ENCODE results near the gene ABCD4. TPM values are rescaled to one million over a fixed set of nuclear protein-coding genes. Genes with fewer than 3 reads are reported as not detected.

The ABCD4 gene
- total and polyA plus RNA-seq, 9 donors = 33.5 to 54.4 (median 45.8) TPM

DNA sequence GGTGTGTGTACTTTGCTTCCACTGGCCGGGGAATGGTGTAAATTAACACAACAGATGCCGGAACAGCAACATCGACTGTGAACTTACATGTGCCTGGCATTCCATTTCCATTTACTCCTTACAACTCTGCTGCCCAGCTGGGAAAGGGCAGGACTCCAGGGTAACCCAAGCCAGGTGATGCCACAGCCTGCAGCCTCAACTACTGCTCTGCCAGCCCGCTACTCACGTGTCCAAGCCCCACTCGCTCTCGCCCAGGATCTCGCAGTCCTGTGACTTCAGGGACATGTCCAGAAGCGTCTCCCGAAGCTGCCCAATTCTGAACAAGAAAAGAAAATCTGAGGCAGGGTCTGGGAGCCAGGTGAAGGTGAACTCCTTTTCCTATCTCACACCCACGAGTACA, 10.7 kb downstream of the ABCD4 start:
- Histone ChIP-seq H3K4me1 (ENCODE audit: insufficient read depth) (no peaks in the 10 kb centered on the region), H3K4me3 (no peak overlapping the region), H3K36me3 (no peaks in the 10 kb centered on the region), H3K27ac (no peak overlapping the region), H3K9me3 (no peaks in the 10 kb centered on the region), H3K27me3 (no peaks in the 10 kb centered on the region)
- 81 to 92% (median 82%) methylated on average over 11 of the region's 11 CpGs for WGBS, 3 donors
- DNase-seq = no peak
- intact Hi-C loops (cut with DNase I) = no loop called here
- no peak for TF ChIP-seq EP300 (IDR thresholded peaks at IDR 0.05)
- TF ChIP-seq, protein P1, sequence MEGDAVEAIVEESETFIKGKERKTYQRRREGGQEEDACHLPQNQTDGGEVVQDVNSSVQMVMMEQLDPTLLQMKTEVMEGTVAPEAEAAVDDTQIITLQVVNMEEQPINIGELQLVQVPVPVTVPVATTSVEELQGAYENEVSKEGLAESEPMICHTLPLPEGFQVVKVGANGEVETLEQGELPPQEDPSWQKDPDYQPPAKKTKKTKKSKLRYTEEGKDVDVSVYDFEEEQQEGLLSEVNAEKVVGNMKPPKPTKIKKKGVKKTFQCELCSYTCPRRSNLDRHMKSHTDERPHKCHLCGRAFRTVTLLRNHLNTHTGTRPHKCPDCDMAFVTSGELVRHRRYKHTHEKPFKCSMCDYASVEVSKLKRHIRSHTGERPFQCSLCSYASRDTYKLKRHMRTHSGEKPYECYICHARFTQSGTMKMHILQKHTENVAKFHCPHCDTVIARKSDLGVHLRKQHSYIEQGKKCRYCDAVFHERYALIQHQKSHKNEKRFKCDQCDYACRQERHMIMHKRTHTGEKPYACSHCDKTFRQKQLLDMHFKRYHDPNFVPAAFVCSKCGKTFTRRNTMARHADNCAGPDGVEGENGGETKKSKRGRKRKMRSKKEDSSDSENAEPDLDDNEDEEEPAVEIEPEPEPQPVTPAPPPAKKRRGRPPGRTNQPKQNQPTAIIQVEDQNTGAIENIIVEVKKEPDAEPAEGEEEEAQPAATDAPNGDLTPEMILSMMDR (IDR thresholded peaks at IDR 0.05) = no peak
- TF ChIP-seq POLR2A (IDR thresholded peaks at IDR 0.05) = no peak

DNA sequence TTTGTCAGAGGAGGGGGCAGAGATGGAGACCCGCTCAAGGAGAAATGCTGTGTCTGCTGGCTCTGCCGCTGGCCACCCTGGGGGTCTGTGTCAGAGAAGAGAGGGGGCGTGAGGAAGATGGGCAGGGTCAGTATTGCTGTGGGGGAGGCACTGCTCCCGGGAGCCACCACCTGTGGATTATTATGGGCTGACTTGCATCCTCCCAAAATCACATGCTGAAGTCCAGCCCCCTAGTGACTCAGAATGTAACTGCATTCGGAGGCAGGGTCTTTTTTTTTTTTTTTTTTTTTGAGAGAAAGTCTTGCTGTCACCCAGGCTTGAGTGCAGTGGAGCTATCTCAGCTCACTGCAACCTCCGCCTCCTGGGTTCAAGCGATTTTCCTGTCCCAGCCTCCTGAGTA, 12.3 kb downstream of the ABCD4 start:
- H3K27ac ChIP-seq = no peak overlapping the region
- no peaks in the 10 kb centered on the region for H3K4me1 ChIP-seq (ENCODE audit: insufficient read depth)
- H3K27me3 ChIP-seq = no peaks in the 10 kb centered on the region
- 64 to 72% (median 71%) methylated on average over 7 of the region's 7 CpGs for WGBS, 3 donors
- TF ChIP-seq EP300 (IDR thresholded peaks at IDR 0.05) (no peak), POLR2A (IDR thresholded peaks at IDR 0.05) (no peak)
- TF ChIP-seq, protein P1 (IDR thresholded peaks at IDR 0.05) = no peak
- H3K4me3 ChIP-seq = no peak overlapping the region
- intact Hi-C loops (cut with DNase I) = no loop called here
- no peak for DNase-seq
- no peaks in the 10 kb centered on the region for H3K36me3 ChIP-seq
- H3K9me3 ChIP-seq = no peaks in the 10 kb centered on the region

DNA sequence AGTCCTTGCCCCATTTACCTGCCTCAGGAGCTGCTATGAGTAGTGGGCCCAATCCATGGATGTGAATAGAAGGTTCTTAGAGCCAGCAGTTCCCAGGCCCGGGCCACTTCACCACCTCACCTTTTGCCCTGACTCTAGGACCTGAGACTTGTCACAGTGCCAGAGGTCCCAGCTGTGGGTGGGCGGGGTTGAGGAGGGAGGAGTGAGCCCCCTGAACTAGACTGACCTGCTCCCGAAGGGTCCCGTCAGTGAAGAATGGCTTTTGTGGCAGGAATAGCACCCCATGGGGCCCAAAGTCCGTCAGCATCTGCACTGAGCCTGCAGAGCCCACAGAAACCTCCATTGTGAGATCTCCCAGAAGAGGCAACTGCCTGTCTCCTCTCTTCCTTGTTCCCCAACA, 12.9 kb downstream of the ABCD4 start:
- intact Hi-C loops (cut with DNase I) = no loop called here
- H3K36me3 ChIP-seq = no peaks in the 10 kb centered on the region
- no peaks in the 10 kb centered on the region for H3K4me1 ChIP-seq (ENCODE audit: insufficient read depth)

DNA sequence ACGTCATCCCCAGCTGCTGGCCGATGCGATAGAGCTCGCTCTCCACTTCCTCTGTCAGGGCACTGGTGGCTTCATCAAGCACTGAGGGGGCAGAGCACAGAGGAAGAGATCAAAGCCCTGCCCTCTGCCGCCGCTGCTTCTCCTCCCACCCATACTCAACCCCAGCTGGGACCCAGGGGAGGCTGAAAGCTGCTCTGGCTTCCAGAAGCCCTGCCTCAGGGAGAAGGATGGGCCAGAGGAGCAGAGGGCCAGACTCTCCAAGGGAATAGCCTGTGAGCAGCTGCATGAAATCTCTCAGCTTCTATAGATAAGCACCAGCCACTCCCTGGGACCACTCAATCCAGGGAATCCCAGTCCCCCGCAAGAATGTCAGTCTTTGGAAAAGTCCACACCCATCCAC, 16.0 kb downstream of the ABCD4 start:
- intact Hi-C loops (cut with DNase I) = no loop called here
- WGBS, 3 donors = 68 to 76% (median 75%) methylated on average over 7 of the region's 7 CpGs
- Histone ChIP-seq H3K27me3 (no peaks in the 10 kb centered on the region), H3K36me3 (no peaks in the 10 kb centered on the region), H3K4me3 (no peak overlapping the region), H3K9me3 (no peaks in the 10 kb centered on the region), H3K4me1 (ENCODE audit: insufficient read depth) (no peaks in the 10 kb centered on the region), H3K27ac (no peak overlapping the region)
- TF ChIP-seq POLR2A (IDR thresholded peaks at IDR 0.05) (no peak), EP300 (IDR thresholded peaks at IDR 0.05) (no peak)
- TF ChIP-seq, protein P1 (IDR thresholded peaks at IDR 0.05) = no peak
- DNase-seq = no peak

More for the DNA sequence above, 12.9 kb downstream of the ABCD4 start:
- no peak overlapping the region for H3K4me3 ChIP-seq
- H3K9me3 ChIP-seq = no peaks in the 10 kb centered on the region
- DNase-seq = no peak
- no peaks in the 10 kb centered on the region for H3K27me3 ChIP-seq
- no peak overlapping the region for H3K27ac ChIP-seq
- 75 to 81% (median 79%) methylated on average over 5 of the region's 5 CpGs for WGBS, 3 donors
- no peak for TF ChIP-seq EP300 (IDR thresholded peaks at IDR 0.05)
- no peak for TF ChIP-seq POLR2A (IDR thresholded peaks at IDR 0.05)
- TF ChIP-seq, protein P1 (IDR thresholded peaks at IDR 0.05) = no peak
